Mesendoderm (in vitro differentiated cells): ENCODE data around the gene CDCP2.

Source experiments
- DNase-seq: peaks from one replicate; pipeline ENCODE4 v3.0.0; 2013
- H2AK5ac ChIP-seq: 2 replicates; pipeline ENCODE4 v1.6.1; 2013; ENCODE audit warnings: low read length, inconsistent platforms
- H2BK120ac ChIP-seq: 2 replicates; pipeline ENCODE4 v1.6.1; 2013; ENCODE audit warnings: low read depth, mild to moderate bottlenecking, low read length, moderate library complexity, mixed read lengths
- H2BK15ac ChIP-seq: replicated peaks from 2 replicates; pipeline ENCODE4 v1.6.1; 2013; ENCODE audit warnings: low read depth, mild to moderate bottlenecking, moderate library complexity
- H2BK5ac ChIP-seq: 2 replicates; pipeline ENCODE4 v1.6.1; 2013; ENCODE audit warnings: low read length, inconsistent platforms
- H3K18ac ChIP-seq: 2 replicates; pipeline ENCODE4 v1.6.1; 2013; ENCODE audit warnings: mild to moderate bottlenecking, low read length, mixed read lengths
- H3K23ac ChIP-seq: one replicate; pipeline ENCODE4 v1.6.1; 2013; ENCODE audit warnings: low read length
- H3K27ac ChIP-seq: 2 replicates; pipeline ENCODE4 v1.5.1; 2013; ENCODE audit warnings: low read depth, mild to moderate bottlenecking, inconsistent platforms, low read length, moderate library complexity
- H3K27me3 ChIP-seq: 2 replicates; pipeline ENCODE4 v1.6.1; 2013; ENCODE audit warnings: low read length, control low read depth, mild to moderate bottlenecking, inconsistent platforms; ENCODE audit not compliant: insufficient read depth, poor library complexity
- H3K36me3 ChIP-seq: 2 replicates; pipeline ENCODE4 v1.6.1; 2013; ENCODE audit warnings: low read length, inconsistent platforms; ENCODE audit not compliant: control insufficient read depth, insufficient read depth
- H3K4ac ChIP-seq: one replicate; pipeline ENCODE4 v1.6.1; 2013; ENCODE audit warnings: low read depth, mild to moderate bottlenecking, low read length, moderate library complexity
- H3K4me1 ChIP-seq: 2 replicates; pipeline ENCODE4 v1.6.1; 2013; ENCODE audit warnings: low read depth, low read length, inconsistent platforms; ENCODE audit not compliant: control insufficient read depth
- H3K4me2 ChIP-seq: 2 replicates; pipeline ENCODE4 v1.6.1; 2013; ENCODE audit warnings: low read length
- H3K4me3 ChIP-seq: 2 replicates; pipeline ENCODE4 v1.5.1; 2013; ENCODE audit warnings: mild to moderate bottlenecking, low read length
- H3K56ac ChIP-seq: one replicate; pipeline ENCODE4 v1.6.1; 2013; ENCODE audit warnings: low read length
- H3K79me1 ChIP-seq: 2 replicates; pipeline ENCODE4 v1.6.1; 2013; ENCODE audit warnings: low read length, inconsistent platforms
- H3K79me2 ChIP-seq: 2 replicates; pipeline ENCODE4 v1.6.1; 2013; ENCODE audit warnings: mild to moderate bottlenecking, low read length; ENCODE audit not compliant: control insufficient read depth, insufficient read depth
- H3K9ac ChIP-seq: 2 replicates; pipeline ENCODE4 v1.6.1; 2013; ENCODE audit warnings: low read length, inconsistent platforms
- H4K5ac ChIP-seq: one replicate; pipeline ENCODE4 v1.6.1; 2013; ENCODE audit warnings: low read length
- H4K8ac ChIP-seq: one replicate; pipeline ENCODE4 v1.6.1; 2013; ENCODE audit warnings: low read depth, mild to moderate bottlenecking, control low read depth, low read length, moderate library complexity
- WGBS: extraction: QIAGEN DNeasy Blood & Tissue Kit; methylation state at CpG from one replicate; pipeline ENCODE4 v1.1.7; 2013; ENCODE audit warnings: low lambda C conversion rate, missing lambda C conversion rate; ENCODE audit not compliant: insufficient coverage; ENCODE audit errors: extremely low coverage; 5-methylcytosine and 5-hydroxymethylcytosine counted together

Gene CDCP2

DNA sequence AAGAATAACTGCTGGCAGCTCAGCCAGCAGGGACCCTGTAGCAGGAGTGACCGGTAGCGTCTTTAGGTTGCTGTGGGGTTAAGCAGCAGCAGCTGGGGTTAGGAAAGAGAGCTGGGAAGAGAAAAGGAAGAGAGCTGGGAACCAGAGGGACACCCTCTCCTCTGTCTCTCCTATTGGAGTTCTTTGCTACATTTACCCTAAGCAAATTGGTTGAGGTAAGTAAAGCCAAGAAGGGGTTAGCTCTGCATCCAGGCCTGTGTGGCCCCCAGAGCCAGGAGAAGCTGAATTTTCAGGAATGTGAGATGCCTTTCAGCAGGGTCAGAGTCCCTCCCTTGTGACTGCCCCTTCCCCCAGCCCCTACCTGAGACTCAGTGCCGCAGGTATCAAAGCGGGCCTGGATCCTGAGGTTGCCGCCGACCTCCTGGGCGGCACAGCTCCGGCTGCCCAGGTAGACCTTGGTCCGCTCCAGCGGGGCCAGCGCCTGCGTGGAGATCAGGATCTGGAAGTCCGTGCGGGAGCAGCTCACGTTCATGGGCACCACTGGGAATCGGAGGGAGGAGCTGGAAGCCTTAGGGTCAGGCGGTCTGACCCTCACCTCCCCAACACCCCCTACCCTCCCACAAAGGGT lies 16.4 kb downstream of the CDCP2 start:
- peaks cover 9% of the 10 kb centered on the region for H3K4me1 ChIP-seq
- no peaks in the 10 kb centered on the region for H3K79me1 ChIP-seq
- H3K18ac ChIP-seq, result peak overlapping the region; percentile 71
- no peak overlapping the region for H3K4me2 ChIP-seq
- H4K8ac ChIP-seq, result no peak overlapping the region
- peak overlapping the region; percentile 27 for H2AK5ac ChIP-seq
- H2BK120ac ChIP-seq, result no peak overlapping the region
- no peaks in the 10 kb centered on the region for H3K27me3 ChIP-seq
- no peak overlapping the region for H3K23ac ChIP-seq
- peak overlapping the region; percentile 51 for H3K9ac ChIP-seq
- peak overlapping the region; percentile 33 for H4K5ac ChIP-seq
- H3K27ac ChIP-seq, result peak overlapping the region; percentile 56
- peak overlapping the region; percentile 7 for H2BK15ac ChIP-seq
- H3K56ac ChIP-seq, result peak overlapping the region; percentile 83
- H2BK5ac ChIP-seq, result peak overlapping the region; percentile 49
- peak; percentile 35 for DNase-seq
- H3K36me3 ChIP-seq, result no peaks in the 10 kb centered on the region
- WGBS, result no CpG with 5 or more reads among the region's 17 CpGs
- H3K4me3 ChIP-seq, result no peak overlapping the region
- no peaks in the 10 kb centered on the region for H3K79me2 ChIP-seq
- no peak overlapping the region for H3K4ac ChIP-seq

DNA sequence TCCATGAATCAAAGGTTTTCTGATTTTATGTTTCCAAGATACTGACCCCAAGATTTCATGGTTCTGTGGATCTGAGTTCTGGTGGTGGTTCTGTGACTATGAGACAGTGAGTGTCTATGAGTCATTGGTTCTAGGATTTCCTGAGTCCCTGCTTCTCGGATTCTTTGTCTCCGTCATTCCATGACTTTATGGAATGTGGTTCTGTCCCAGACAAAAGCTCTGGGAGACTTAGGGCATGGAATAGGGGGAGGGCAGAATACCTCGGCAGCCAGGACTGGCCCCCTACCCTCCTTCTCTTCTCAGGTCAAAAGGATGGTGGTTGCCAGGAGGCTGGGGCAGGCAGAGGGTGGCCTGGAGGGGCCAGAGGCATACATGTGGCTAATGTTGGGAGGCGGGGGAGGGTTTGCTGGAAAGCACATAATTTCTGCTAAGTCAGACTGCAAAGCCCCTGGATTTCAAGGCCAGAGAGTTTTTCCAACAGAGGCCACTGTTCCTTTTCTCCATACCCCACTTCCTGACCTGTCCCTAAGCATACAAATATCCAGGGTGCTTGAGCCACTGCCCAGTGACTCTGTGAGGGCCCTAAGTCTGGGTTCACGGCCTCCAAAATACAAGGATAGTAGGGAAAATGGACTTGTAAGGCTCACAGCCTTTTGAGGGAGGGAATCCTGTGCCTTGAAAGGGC lies 17.2 kb downstream of the CDCP2 start:
- H2BK120ac ChIP-seq, result no peak overlapping the region
- peak overlapping the region; percentile 56 for H3K27ac ChIP-seq
- H4K5ac ChIP-seq, result peak overlapping the region; percentile 33
- WGBS, result no CpG with 5 or more reads among the region's 5 CpGs
- peak overlapping the region; percentile 51 for H3K9ac ChIP-seq
- peak overlapping the region; percentile 71 for H3K18ac ChIP-seq
- H4K8ac ChIP-seq, result no peak overlapping the region
- H3K36me3 ChIP-seq, result no peaks in the 10 kb centered on the region
- H3K56ac ChIP-seq, result peak overlapping the region; percentile 83
- H3K4me2 ChIP-seq, result no peak overlapping the region
- H3K79me2 ChIP-seq, result no peaks in the 10 kb centered on the region
- H3K27me3 ChIP-seq, result no peaks in the 10 kb centered on the region
- H2BK15ac ChIP-seq, result no peak overlapping the region
- H3K79me1 ChIP-seq, result no peaks in the 10 kb centered on the region
- DNase-seq, result peak; percentile 76
- H3K4ac ChIP-seq, result no peak overlapping the region
- peak overlapping the region; percentile 27 for H2AK5ac ChIP-seq
- H2BK5ac ChIP-seq, result peak overlapping the region; percentile 49
- no peak overlapping the region for H3K4me3 ChIP-seq
- H3K23ac ChIP-seq, result no peak overlapping the region
- H3K4me1 ChIP-seq, result peaks cover 9% of the 10 kb centered on the region

DNA sequence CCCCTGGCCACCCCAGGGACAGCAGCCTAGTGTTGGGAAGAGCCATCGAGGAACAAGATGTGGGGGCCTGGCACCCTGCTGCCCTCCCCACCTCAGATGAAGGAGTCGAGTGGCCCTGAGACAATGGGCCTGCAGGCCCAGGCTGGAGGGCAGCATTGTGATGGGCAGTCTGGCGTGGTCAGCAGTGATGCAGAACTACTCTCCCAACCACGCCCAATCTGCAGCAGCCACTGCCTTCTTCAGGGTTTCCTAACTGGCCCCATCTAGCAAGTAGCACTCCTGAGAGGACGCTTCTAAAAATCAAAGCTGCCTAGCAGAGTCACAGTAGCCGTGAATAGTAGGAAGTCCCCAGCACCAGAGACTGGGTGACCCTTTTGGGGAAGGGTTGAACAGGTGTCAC lies 18.5 kb downstream of the CDCP2 start:
- no peak overlapping the region for H2BK120ac ChIP-seq
- no peak overlapping the region for H3K4me3 ChIP-seq
- WGBS, result no CpG with 5 or more reads among the region's 6 CpGs
- DNase-seq, result no peak
- no peak overlapping the region for H3K23ac ChIP-seq
- no peak overlapping the region for H3K56ac ChIP-seq
- H4K8ac ChIP-seq, result no peak overlapping the region
- no peaks in the 10 kb centered on the region for H3K79me1 ChIP-seq
- H3K4ac ChIP-seq, result no peak overlapping the region
- no peak overlapping the region for H3K4me2 ChIP-seq
- no peak overlapping the region for H2BK15ac ChIP-seq
- H3K27me3 ChIP-seq, result no peaks in the 10 kb centered on the region
- H3K9ac ChIP-seq, result no peak overlapping the region
- no peaks in the 10 kb centered on the region for H3K79me2 ChIP-seq
- no peak overlapping the region for H4K5ac ChIP-seq
- H3K27ac ChIP-seq, result no peak overlapping the region
- H3K36me3 ChIP-seq, result no peaks in the 10 kb centered on the region
- no peak overlapping the region for H2AK5ac ChIP-seq
- peaks cover 9% of the 10 kb centered on the region for H3K4me1 ChIP-seq
- H2BK5ac ChIP-seq, result no peak overlapping the region
- H3K18ac ChIP-seq, result no peak overlapping the region

DNA sequence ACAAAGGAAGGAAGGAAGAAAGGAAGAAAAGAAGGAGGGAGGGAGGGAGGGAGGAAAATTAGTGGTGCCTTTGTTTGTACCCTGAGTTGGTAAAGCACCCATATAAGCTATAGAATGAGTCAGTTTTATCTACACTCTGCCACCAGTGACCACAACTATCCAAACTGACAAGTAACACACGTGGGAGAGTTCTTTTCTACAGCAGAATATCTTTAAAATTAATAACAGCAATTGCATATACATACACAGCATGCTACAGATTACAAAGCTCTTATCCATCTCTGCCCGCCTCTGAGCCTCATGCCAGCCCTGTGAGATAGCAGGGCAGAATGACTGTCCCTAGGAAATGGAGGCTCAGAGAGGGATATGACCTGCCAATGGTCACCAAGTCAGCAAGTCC lies 20.3 kb downstream of the CDCP2 start:
- Histone ChIP-seq H2BK5ac (no peak overlapping the region), H3K23ac (no peak overlapping the region), H3K79me2 (no peaks in the 10 kb centered on the region), H3K56ac (no peak overlapping the region), H3K18ac (no peak overlapping the region), H3K36me3 (no peaks in the 10 kb centered on the region), H3K27me3 (no peaks in the 10 kb centered on the region), H3K9ac (no peak overlapping the region), H3K4me1 (peaks cover 9% of the 10 kb centered on the region), H3K4me3 (no peak overlapping the region), H3K4me2 (no peak overlapping the region), H3K27ac (no peak overlapping the region), H3K4ac (no peak overlapping the region), H2BK120ac (no peak overlapping the region), H4K8ac (no peak overlapping the region), H2BK15ac (no peak overlapping the region), H4K5ac (no peak overlapping the region), H3K79me1 (no peaks in the 10 kb centered on the region), H2AK5ac (no peak overlapping the region)
- no peak for DNase-seq
- no CpG with 5 or more reads among the region's 2 CpGs for WGBS

DNA sequence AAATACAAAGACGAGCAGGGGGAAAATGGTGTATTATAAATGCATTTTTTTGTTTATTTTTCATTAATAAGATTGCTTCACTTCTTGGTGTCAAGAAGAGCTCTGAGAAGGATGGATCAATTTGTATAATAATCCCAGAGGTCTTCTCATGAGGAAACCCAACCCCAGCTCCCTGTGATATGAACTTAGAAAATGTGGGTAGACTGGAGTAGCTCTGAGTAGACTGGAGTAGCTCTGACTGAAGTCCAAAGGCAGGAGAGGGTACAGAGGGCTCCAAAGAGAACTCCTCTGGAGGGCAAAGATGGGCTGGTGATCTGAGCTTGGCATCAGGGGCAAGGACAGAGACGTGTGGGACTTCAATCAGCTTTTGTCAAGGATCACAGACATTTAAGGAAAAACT lies 21.4 kb downstream of the CDCP2 start:
- no peak overlapping the region for H3K4ac ChIP-seq
- H3K27ac ChIP-seq, result no peak overlapping the region
- peaks cover 9% of the 10 kb centered on the region for H3K4me1 ChIP-seq
- WGBS, result no CpG with 5 or more reads among the region's 2 CpGs
- no peak overlapping the region for H4K8ac ChIP-seq
- H4K5ac ChIP-seq, result no peak overlapping the region
- DNase-seq, result no peak
- no peaks in the 10 kb centered on the region for H3K79me1 ChIP-seq
- no peak overlapping the region for H3K23ac ChIP-seq
- no peak overlapping the region for H2BK5ac ChIP-seq
- no peak overlapping the region for H2AK5ac ChIP-seq
- no peak overlapping the region for H3K4me2 ChIP-seq
- H3K4me3 ChIP-seq, result no peak overlapping the region
- no peak overlapping the region for H3K18ac ChIP-seq
- H2BK15ac ChIP-seq, result no peak overlapping the region
- H3K56ac ChIP-seq, result no peak overlapping the region
- H3K36me3 ChIP-seq, result no peaks in the 10 kb centered on the region
- no peak overlapping the region for H3K9ac ChIP-seq
- H3K79me2 ChIP-seq, result no peaks in the 10 kb centered on the region
- H3K27me3 ChIP-seq, result no peaks in the 10 kb centered on the region
- H2BK120ac ChIP-seq, result no peak overlapping the region
